Liver (tissue), 9 donors: ENCODE results near the gene SETD6. TPM values are rescaled to one million over a fixed set of nuclear protein-coding genes. Genes with fewer than 3 reads are reported as not detected.

ENCODE experiments used
- DNase-seq: peaks from one replicate; pipeline ENCODE4 v3.0.0-alpha.2; 2017; ENCODE audit warnings: low spot score
- H3K27ac ChIP-seq, 2 donors: one replicate each; pipeline ENCODE4 v1.7.0; 2013; ENCODE audit warnings: inconsistent platforms in 2 of 2, low read length in 2 of 2, control low read depth in 1 of 2, low read depth in 1 of 2, mild to moderate bottlenecking in 1 of 2
- H3K27me3 ChIP-seq, 4 donors: one replicate each; pipeline versions ENCODE4 v1.6.1 to v1.7.0; 2013; ENCODE audit warnings: low read length in 3 of 4, inconsistent platforms in 1 of 4, mild to moderate bottlenecking in 1 of 4, moderate library complexity in 1 of 4; ENCODE audit not compliant: control insufficient read depth in 4 of 4, insufficient read depth in 4 of 4
- H3K36me3 ChIP-seq, 4 donors: one replicate each; pipeline versions ENCODE4 v1.6.1 to v1.7.0; 2013; ENCODE audit warnings: low read length in 3 of 4, mild to moderate bottlenecking in 3 of 4, low read depth in 1 of 4, moderate library complexity in 1 of 4; ENCODE audit not compliant: control insufficient read depth in 4 of 4, insufficient read depth in 3 of 4
- H3K4me1 ChIP-seq, 4 donors: one replicate each; pipeline versions ENCODE4 v1.6.1 to v1.7.0; 2013; ENCODE audit warnings: low read length in 3 of 4, mild to moderate bottlenecking in 3 of 4, moderate library complexity in 1 of 4; ENCODE audit not compliant: control insufficient read depth in 4 of 4, insufficient read depth in 4 of 4
- H3K4me3 ChIP-seq, 3 donors: one replicate each; pipeline versions ENCODE4 v1.6.1 to v1.7.0; 2013; ENCODE audit warnings: low read length in 3 of 3, control low read depth in 1 of 3, low read depth in 1 of 3, mild to moderate bottlenecking in 1 of 3
- H3K9ac ChIP-seq, 2 donors: one replicate each; pipeline ENCODE4 v1.7.0; 2013; ENCODE audit warnings: low read length in 2 of 2, mild to moderate bottlenecking in 2 of 2, moderate library complexity in 2 of 2, control low read depth in 1 of 2, low read depth in 1 of 2
- H3K9me3 ChIP-seq, 4 donors: one replicate each; pipeline versions ENCODE4 v1.6.1 to v1.7.0; 2013; ENCODE audit warnings: low read length in 3 of 4; ENCODE audit not compliant: control insufficient read depth in 4 of 4
- EGR1 ChIP-seq, 2 donors: IDR thresholded peaks; 2 replicates each; pipeline ENCODE4 v1.6.1; 2016 to 2018; ENCODE audit warnings: antibody characterized with exemption in 2 of 2, low read depth in 2 of 2
- FOXA1 ChIP-seq: IDR thresholded peaks from 2 replicates; pipeline ENCODE4 v1.6.1; 2016; ENCODE audit warnings: antibody characterized with exemption
- FOXA2 ChIP-seq: IDR thresholded peaks from 2 replicates; pipeline ENCODE4 v1.6.1; 2016; ENCODE audit warnings: antibody characterized with exemption
- GABPA ChIP-seq, 2 donors: IDR thresholded peaks in 1 of 2; conservative IDR thresholded peaks in 1 of 2; 2 replicates each; pipeline ENCODE4 v1.6.1; 2016; ENCODE audit warnings: antibody characterized with exemption in 2 of 2, mild to moderate bottlenecking in 1 of 2, moderate library complexity in 1 of 2
- HNF4A ChIP-seq, 2 donors: conservative IDR thresholded peaks; 2 replicates each; pipeline ENCODE4 v1.6.1; 2016; ENCODE audit warnings: antibody characterized with exemption in 2 of 2, mild to moderate bottlenecking in 2 of 2
- HNF4G ChIP-seq: IDR thresholded peaks from 2 replicates; pipeline ENCODE4 v1.6.1; 2016; ENCODE audit warnings: antibody characterized with exemption
- JUND ChIP-seq, 2 donors: IDR thresholded peaks; 2 replicates each; pipeline ENCODE4 v1.6.1; 2016; ENCODE audit warnings: antibody characterized with exemption in 2 of 2
- NR2F2 ChIP-seq: IDR thresholded peaks from 2 replicates; pipeline ENCODE4 v1.6.1; 2016; ENCODE audit warnings: antibody characterized with exemption
- RAD21 ChIP-seq, 2 donors: IDR thresholded peaks; 2 replicates each; pipeline ENCODE4 v1.6.1; 2016; ENCODE audit warnings: antibody characterized with exemption in 2 of 2, mild to moderate bottlenecking in 2 of 2
- RXRA ChIP-seq, 2 donors: IDR thresholded peaks; 2 replicates each; pipeline ENCODE4 v1.6.1; 2017 to 2018; ENCODE audit warnings: antibody characterized with exemption in 2 of 2, mild to moderate bottlenecking in 1 of 2
- SP1 ChIP-seq: IDR thresholded peaks from 2 replicates; pipeline ENCODE4 v1.6.1; 2018; ENCODE audit warnings: antibody characterized with exemption, mild to moderate bottlenecking
- TAF1 ChIP-seq: conservative IDR thresholded peaks from 2 replicates; pipeline ENCODE4 v1.6.1; 2016; ENCODE audit warnings: antibody characterized with exemption, mild to moderate bottlenecking
- YY1 ChIP-seq: IDR thresholded peaks from 2 replicates; pipeline ENCODE4 v1.6.1; 2016; ENCODE audit warnings: antibody characterized with exemption, mild to moderate bottlenecking
- WGBS: extraction: QIAGEN DNeasy Blood & Tissue Kit; methylation state at CpG from one replicate; pipeline ENCODE4 v1.1.7; 2013; 5-methylcytosine and 5-hydroxymethylcytosine counted together
- polyA plus RNA-seq, 2 donors: library from polyadenylated mRNA; stranded (reverse) in 1 of 2; unstranded in 1 of 2; fragments of 200-250 nt in 1 of 2; fragments of >200 nt in 1 of 2; fragmentation: Nextera tagmentation in 1 of 2; extraction: Ambion mirVana in 1 of 2; gene quantifications; one replicate each; pipeline versions ENCODE4 v1.2.1 to v1.2.3, GENCODE V29; 2013 to 2015
- total RNA-seq, 2 donors: library from RNA; depleted of rRNA; stranded (reverse); fragments of >200 nt; gene quantifications; one replicate each; pipeline ENCODE4 v1.2.3, GENCODE V29; 2014
- TF ChIP-seq, protein P1 (sequence below): IDR thresholded peaks from 2 replicates; pipeline ENCODE4 v1.6.1; 2016; ENCODE audit warnings: antibody characterized with exemption
- TF ChIP-seq, protein P2 (sequence below): IDR thresholded peaks from 2 replicates; pipeline ENCODE4 v1.6.1; 2016; ENCODE audit warnings: antibody characterized with exemption, mild to moderate bottlenecking
- TF ChIP-seq, protein P3 (sequence below): fragments of 150-350 bp; IDR thresholded peaks from 2 replicates; pipeline ENCODE4 v1.5.1; 2017; ENCODE audit warnings: improper control_type of control experiment, low read depth, low read length; ENCODE audit not compliant: missing input control
- TF ChIP-seq, protein P4 (sequence below): IDR thresholded peaks from 2 replicates; pipeline ENCODE4 v1.6.1; 2016; ENCODE audit warnings: antibody characterized with exemption
- TF ChIP-seq, protein P5 (sequence below): IDR thresholded peaks from 2 replicates; pipeline ENCODE4 v1.6.1; 2016; ENCODE audit warnings: antibody characterized with exemption
- donor health status: healthy.
- donor health status: healthy.
- donor health status: healthy.
- donor health status: healthy.
- donor health status: healthy.

SETD6 gene
- total and polyA plus RNA-seq, 4 donors = 6.9 to 17.7 (median 10.2) TPM

DNA sequence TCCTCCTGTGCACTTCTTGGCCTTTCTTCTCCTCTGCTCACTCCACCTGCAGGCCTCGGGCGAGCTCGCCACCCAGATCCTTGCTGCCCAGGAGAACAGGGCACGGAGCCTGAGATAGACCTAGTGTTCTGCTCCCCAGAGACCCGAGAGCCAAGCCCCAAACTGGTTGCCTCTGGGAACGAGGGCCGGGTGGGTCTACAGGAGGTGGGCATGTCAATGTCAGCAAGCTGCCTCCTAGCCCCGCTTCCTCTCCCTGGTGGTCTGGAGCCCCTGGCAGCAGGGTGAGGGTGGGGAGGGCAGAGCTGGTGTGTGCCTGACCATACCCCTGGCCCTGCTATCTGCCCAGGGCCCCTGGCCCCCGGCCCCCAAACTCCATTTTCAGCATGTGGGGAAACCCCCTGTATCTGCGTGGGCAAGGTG is 16.2 kb upstream of the SETD6 start:
- Histone ChIP-seq H3K27me3 (peaks cover 0 to 6% (median 1%) of the 10 kb centered on the region in 4 donors), H3K4me1 (peaks cover 0 to 7% (median 6%) of the 10 kb centered on the region in 4 donors), H3K36me3 (no peaks in the 10 kb centered on the region), H3K4me3 (no peak overlapping the region), H3K9me3 (no peaks in the 10 kb centered on the region), H3K9ac (no peak overlapping the region), H3K27ac (no peak overlapping the region)
- TF ChIP-seq, protein P1, sequence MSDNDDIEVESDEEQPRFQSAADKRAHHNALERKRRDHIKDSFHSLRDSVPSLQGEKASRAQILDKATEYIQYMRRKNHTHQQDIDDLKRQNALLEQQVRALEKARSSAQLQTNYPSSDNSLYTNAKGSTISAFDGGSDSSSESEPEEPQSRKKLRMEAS = no peak
- TF ChIP-seq RAD21 (IDR thresholded peaks at IDR 0.05) (no peak), FOXA2 (no peak), GABPA (IDR thresholded peaks at IDR 0.05 in 1 of 2, conservative IDR thresholded peaks at IDR 0.05 in 1 of 2) (no peak), YY1 (no peak), SP1 (no peak), EGR1 (IDR thresholded peaks at IDR 0.05; ENCODE audit: low read depth in 2 of 2) (no peak), FOXA1 (no peak), RXRA (IDR thresholded peaks at IDR 0.05) (no peak), HNF4A (conservative IDR thresholded peaks at IDR 0.05) (no peak), NR2F2 (no peak), HNF4G (no peak), TAF1 (no peak), JUND (IDR thresholded peaks at IDR 0.05) (no peak)
- TF ChIP-seq, protein P2, sequence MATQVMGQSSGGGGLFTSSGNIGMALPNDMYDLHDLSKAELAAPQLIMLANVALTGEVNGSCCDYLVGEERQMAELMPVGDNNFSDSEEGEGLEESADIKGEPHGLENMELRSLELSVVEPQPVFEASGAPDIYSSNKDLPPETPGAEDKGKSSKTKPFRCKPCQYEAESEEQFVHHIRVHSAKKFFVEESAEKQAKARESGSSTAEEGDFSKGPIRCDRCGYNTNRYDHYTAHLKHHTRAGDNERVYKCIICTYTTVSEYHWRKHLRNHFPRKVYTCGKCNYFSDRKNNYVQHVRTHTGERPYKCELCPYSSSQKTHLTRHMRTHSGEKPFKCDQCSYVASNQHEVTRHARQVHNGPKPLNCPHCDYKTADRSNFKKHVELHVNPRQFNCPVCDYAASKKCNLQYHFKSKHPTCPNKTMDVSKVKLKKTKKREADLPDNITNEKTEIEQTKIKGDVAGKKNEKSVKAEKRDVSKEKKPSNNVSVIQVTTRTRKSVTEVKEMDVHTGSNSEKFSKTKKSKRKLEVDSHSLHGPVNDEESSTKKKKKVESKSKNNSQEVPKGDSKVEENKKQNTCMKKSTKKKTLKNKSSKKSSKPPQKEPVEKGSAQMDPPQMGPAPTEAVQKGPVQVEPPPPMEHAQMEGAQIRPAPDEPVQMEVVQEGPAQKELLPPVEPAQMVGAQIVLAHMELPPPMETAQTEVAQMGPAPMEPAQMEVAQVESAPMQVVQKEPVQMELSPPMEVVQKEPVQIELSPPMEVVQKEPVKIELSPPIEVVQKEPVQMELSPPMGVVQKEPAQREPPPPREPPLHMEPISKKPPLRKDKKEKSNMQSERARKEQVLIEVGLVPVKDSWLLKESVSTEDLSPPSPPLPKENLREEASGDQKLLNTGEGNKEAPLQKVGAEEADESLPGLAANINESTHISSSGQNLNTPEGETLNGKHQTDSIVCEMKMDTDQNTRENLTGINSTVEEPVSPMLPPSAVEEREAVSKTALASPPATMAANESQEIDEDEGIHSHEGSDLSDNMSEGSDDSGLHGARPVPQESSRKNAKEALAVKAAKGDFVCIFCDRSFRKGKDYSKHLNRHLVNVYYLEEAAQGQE = no peak
- TF ChIP-seq, protein P3, sequence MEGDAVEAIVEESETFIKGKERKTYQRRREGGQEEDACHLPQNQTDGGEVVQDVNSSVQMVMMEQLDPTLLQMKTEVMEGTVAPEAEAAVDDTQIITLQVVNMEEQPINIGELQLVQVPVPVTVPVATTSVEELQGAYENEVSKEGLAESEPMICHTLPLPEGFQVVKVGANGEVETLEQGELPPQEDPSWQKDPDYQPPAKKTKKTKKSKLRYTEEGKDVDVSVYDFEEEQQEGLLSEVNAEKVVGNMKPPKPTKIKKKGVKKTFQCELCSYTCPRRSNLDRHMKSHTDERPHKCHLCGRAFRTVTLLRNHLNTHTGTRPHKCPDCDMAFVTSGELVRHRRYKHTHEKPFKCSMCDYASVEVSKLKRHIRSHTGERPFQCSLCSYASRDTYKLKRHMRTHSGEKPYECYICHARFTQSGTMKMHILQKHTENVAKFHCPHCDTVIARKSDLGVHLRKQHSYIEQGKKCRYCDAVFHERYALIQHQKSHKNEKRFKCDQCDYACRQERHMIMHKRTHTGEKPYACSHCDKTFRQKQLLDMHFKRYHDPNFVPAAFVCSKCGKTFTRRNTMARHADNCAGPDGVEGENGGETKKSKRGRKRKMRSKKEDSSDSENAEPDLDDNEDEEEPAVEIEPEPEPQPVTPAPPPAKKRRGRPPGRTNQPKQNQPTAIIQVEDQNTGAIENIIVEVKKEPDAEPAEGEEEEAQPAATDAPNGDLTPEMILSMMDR = no peak
- TF ChIP-seq, protein P4, sequence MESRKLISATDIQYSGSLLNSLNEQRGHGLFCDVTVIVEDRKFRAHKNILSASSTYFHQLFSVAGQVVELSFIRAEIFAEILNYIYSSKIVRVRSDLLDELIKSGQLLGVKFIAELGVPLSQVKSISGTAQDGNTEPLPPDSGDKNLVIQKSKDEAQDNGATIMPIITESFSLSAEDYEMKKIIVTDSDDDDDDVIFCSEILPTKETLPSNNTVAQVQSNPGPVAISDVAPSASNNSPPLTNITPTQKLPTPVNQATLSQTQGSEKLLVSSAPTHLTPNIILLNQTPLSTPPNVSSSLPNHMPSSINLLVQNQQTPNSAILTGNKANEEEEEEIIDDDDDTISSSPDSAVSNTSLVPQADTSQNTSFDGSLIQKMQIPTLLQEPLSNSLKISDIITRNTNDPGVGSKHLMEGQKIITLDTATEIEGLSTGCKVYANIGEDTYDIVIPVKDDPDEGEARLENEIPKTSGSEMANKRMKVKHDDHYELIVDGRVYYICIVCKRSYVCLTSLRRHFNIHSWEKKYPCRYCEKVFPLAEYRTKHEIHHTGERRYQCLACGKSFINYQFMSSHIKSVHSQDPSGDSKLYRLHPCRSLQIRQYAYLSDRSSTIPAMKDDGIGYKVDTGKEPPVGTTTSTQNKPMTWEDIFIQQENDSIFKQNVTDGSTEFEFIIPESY = no peak
- TF ChIP-seq, protein P5, sequence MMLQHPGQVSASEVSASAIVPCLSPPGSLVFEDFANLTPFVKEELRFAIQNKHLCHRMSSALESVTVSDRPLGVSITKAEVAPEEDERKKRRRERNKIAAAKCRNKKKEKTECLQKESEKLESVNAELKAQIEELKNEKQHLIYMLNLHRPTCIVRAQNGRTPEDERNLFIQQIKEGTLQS = no peak
- DNase-seq = no peak
- 89% methylated on average over 10 of the region's 10 CpGs for WGBS
